ENCODE measurements around the gene C19orf53.

Gene C19orf53

GRCh38 chr19:13797058-13797440, 22.8 kb downstream of the C19orf53 start:
- TF ChIP-seq EZH2phosphoT487 (IDR thresholded peaks at IDR 0.05; ENCODE audit: borderline replicate concordance) (no peak), CTCF (conservative IDR thresholded peaks at IDR 0.05; ENCODE audit: low read length) (no peak)
- Histone ChIP-seq H3K9ac (ENCODE audit: low read depth, low read length, poor library complexity, severe bottlenecking) (peak overlapping the region; percentile 78), H3K4me2 (ENCODE audit: low read depth, low read length, poor library complexity, severe bottlenecking) (peak overlapping the region; percentile 82), H3K4me3 (ENCODE audit: low read length, poor library complexity, severe bottlenecking) (peak overlapping the region; percentile 90), H3K4me1 (ENCODE audit: insufficient read depth, low read length, poor library complexity, severe bottlenecking) (peaks cover 19% of the 10 kb centered on the region), H3K9me2 (replicated peaks; ENCODE audit: low read depth, low read length) (no peaks in the 10 kb centered on the region), H4K20me1 (ENCODE audit: insufficient read depth, low read length, poor library complexity, severe bottlenecking) (no peaks in the 10 kb centered on the region), H3F3A (ENCODE audit: low read depth) (no peaks in the 10 kb centered on the region), H2AFZ (ENCODE audit: low read length) (no peak overlapping the region), H3K36me3 (ENCODE audit: insufficient read depth, low read length) (no peaks in the 10 kb centered on the region), H3K79me2 (ENCODE audit: insufficient read depth, low read length) (peaks cover 16% of the 10 kb centered on the region; the same call in 1 of the 2 replicates), H3K27me3 (ENCODE audit: insufficient read depth, low read length, poor library complexity, severe bottlenecking) (no peaks in the 10 kb centered on the region), H3K9me3 (ENCODE audit: insufficient read depth, low read depth, low read length) (no peaks in the 10 kb centered on the region)

GRCh38 chr19:13797870-13798269, 23.6 kb downstream of the C19orf53 start:
- Histone ChIP-seq H3K27me3 (ENCODE audit: insufficient read depth, low read length, poor library complexity, severe bottlenecking) (no peaks in the 10 kb centered on the region), H4K20me1 (ENCODE audit: insufficient read depth, low read length, poor library complexity, severe bottlenecking) (no peaks in the 10 kb centered on the region), H3K9ac (ENCODE audit: low read depth, low read length, poor library complexity, severe bottlenecking) (no peak overlapping the region), H3K4me1 (ENCODE audit: insufficient read depth, low read length, poor library complexity, severe bottlenecking) (peaks cover 19% of the 10 kb centered on the region), H2AFZ (ENCODE audit: low read length) (no peak overlapping the region), H3K36me3 (ENCODE audit: insufficient read depth, low read length) (no peaks in the 10 kb centered on the region), H3K4me3 (ENCODE audit: low read length, poor library complexity, severe bottlenecking) (no peak overlapping the region), H3K9me3 (ENCODE audit: insufficient read depth, low read depth, low read length) (no peaks in the 10 kb centered on the region), H3F3A (ENCODE audit: low read depth) (no peaks in the 10 kb centered on the region), H3K9me2 (replicated peaks; ENCODE audit: low read depth, low read length) (no peaks in the 10 kb centered on the region), H3K79me2 (ENCODE audit: insufficient read depth, low read length) (peaks cover 16% of the 10 kb centered on the region; the same call in 1 of the 2 replicates), H3K4me2 (ENCODE audit: low read depth, low read length, poor library complexity, severe bottlenecking) (no peak overlapping the region)
- TF ChIP-seq CTCF (conservative IDR thresholded peaks at IDR 0.05; ENCODE audit: low read length): no peak
- TF ChIP-seq EZH2phosphoT487 (IDR thresholded peaks at IDR 0.05; ENCODE audit: borderline replicate concordance): no peak

GRCh38 chr19:13799669-13800068, 25.4 kb downstream of the C19orf53 start:
- no peak for TF ChIP-seq EZH2phosphoT487 (IDR thresholded peaks at IDR 0.05; ENCODE audit: borderline replicate concordance)
- TF ChIP-seq CTCF (conservative IDR thresholded peaks at IDR 0.05; ENCODE audit: low read length): no peak
- Histone ChIP-seq H3K4me1 (ENCODE audit: insufficient read depth, low read length, poor library complexity, severe bottlenecking) (peaks cover 16% of the 10 kb centered on the region), H3K79me2 (ENCODE audit: insufficient read depth, low read length) (peaks cover 16% of the 10 kb centered on the region; the same call in 1 of the 2 replicates), H4K20me1 (ENCODE audit: insufficient read depth, low read length, poor library complexity, severe bottlenecking) (no peaks in the 10 kb centered on the region), H3F3A (ENCODE audit: low read depth) (no peaks in the 10 kb centered on the region), H3K9ac (ENCODE audit: low read depth, low read length, poor library complexity, severe bottlenecking) (no peak overlapping the region), H3K4me3 (ENCODE audit: low read length, poor library complexity, severe bottlenecking) (no peak overlapping the region), H3K27me3 (ENCODE audit: insufficient read depth, low read length, poor library complexity, severe bottlenecking) (no peaks in the 10 kb centered on the region), H3K9me2 (replicated peaks; ENCODE audit: low read depth, low read length) (no peaks in the 10 kb centered on the region), H3K9me3 (ENCODE audit: insufficient read depth, low read depth, low read length) (no peaks in the 10 kb centered on the region), H3K36me3 (ENCODE audit: insufficient read depth, low read length) (no peaks in the 10 kb centered on the region), H3K4me2 (ENCODE audit: low read depth, low read length, poor library complexity, severe bottlenecking) (no peak overlapping the region), H2AFZ (ENCODE audit: low read length) (no peak overlapping the region)

Measured in Loucy (cell line).